ENCODE data around the gene FGFBP2. TPM values are rescaled to one million over a fixed set of nuclear protein-coding genes. Genes with fewer than 3 reads are reported as not detected.

Gene FGFBP2
- total and polyA plus RNA-seq, 5 donors from 2014 or later = 0.39 to 1.1 (median 0.73) TPM; not detected in 1

DNA sequence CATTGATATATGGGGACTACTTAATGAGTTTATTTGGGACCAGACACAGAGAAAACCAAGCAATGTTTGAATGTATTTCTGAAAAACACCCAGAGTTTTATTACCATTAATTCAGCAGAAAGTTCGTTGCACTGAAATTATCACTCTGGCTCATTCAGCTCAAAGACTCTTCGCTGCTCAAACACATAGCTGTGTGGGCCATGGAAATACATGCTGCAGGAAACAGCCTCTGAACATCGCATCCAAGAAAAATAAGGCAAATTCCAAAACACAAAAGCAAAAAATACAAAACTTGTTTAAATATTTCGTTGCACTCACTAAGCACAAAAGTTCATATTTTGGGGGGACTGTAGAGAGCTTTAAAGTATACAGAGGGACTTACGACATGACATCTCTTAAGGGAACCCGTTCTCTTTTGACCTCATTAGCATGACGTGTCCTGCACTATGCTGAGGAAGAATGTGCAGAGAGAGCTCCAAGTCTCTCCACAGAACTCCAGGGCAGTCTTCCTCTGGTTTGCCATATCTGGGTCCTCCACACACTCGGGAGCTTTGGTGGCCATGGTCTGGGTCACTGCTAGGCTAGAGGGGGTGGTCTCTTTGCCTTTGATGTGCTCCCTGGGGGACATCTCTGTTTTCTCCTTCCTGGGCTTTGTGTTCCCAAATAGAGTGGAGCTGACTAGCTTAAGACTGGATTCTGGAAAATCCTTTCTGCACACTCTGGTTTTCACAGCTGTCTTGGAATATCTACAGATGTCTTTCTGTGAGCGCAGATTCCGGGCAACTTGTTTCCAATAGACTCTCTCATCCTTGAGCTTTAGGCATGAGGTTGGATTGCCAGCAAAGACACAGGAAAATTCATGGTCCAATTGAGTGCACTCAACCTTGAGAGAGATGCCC lies 27.2 kb downstream of the FGFBP2 start:
- no peaks in the 10 kb centered on the region for H3K4me1 Mint-ChIP-seq
- H3K36me3 Mint-ChIP-seq = no peaks in the 10 kb centered on the region
- Histone ChIP-seq H3K9me3 (ENCODE audit: control insufficient read depth in 2 of 2, low read length in 2 of 2) (no peaks in the 10 kb centered on the region), H3K4me1 (ENCODE audit: control insufficient read depth, insufficient read depth, low read length, poor library complexity, severe bottlenecking) (no peaks in the 10 kb centered on the region), H3K27ac (ENCODE audit: insufficient read depth, low read length, poor library complexity, severe bottlenecking) (no peak overlapping the region), H3K4me3 (ENCODE audit: low read depth, low read length) (no peak overlapping the region), H3K36me3 (ENCODE audit: control insufficient read depth, insufficient read depth, low read length) (no peaks in the 10 kb centered on the region), H3K27me3 (ENCODE audit: control insufficient read depth, insufficient read depth, low read length) (no peaks in the 10 kb centered on the region)
- H3K27ac Mint-ChIP-seq = peak overlapping the region in 1 of 3 donors; percentile 20
- peaks cover 9% of the 10 kb centered on the region for H3K27me3 Mint-ChIP-seq
- no peaks in the 10 kb centered on the region for H3K9me3 Mint-ChIP-seq
- no peak overlapping the region for H3K4me3 Mint-ChIP-seq
- ATAC-seq (ENCODE audit: low read depth in 2 of 2) (no peak), DNase-seq (no peak)

DNA sequence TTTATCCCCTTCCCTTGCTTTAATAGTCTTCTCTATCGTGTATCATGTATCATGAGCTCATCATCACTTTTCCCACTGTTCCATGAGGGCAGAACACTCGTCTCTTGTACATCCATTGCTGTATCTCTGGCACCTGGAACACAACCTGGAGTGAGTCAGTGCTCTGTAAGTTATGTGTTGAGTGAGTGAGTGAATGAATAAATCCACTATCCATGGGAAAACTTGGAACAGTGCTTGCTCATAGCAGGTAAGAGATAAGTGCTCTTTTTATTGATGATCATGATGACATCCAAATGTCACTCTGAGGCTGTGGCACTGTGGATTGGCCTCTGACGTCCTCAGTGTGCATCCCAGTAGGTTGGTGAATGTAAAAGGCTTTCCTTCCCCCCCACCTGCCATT lies 28.7 kb downstream of the FGFBP2 start:
- Histone ChIP-seq H3K4me1 (ENCODE audit: control insufficient read depth, insufficient read depth, low read length, poor library complexity, severe bottlenecking) (no peaks in the 10 kb centered on the region), H3K9me3 (ENCODE audit: control insufficient read depth in 2 of 2, low read length in 2 of 2) (no peaks in the 10 kb centered on the region), H3K4me3 (ENCODE audit: low read depth, low read length) (no peak overlapping the region), H3K27me3 (ENCODE audit: control insufficient read depth, insufficient read depth, low read length) (no peaks in the 10 kb centered on the region), H3K27ac (ENCODE audit: insufficient read depth, low read length, poor library complexity, severe bottlenecking) (no peak overlapping the region), H3K36me3 (ENCODE audit: control insufficient read depth, insufficient read depth, low read length) (no peaks in the 10 kb centered on the region)
- no peaks in the 10 kb centered on the region for H3K36me3 Mint-ChIP-seq
- DNase-seq (no peak), ATAC-seq (ENCODE audit: low read depth in 2 of 2) (no peak)
- H3K9me3 Mint-ChIP-seq = no peaks in the 10 kb centered on the region
- H3K4me1 Mint-ChIP-seq = no peaks in the 10 kb centered on the region
- peaks cover 9% of the 10 kb centered on the region for H3K27me3 Mint-ChIP-seq
- no peak overlapping the region for H3K4me3 Mint-ChIP-seq
- peak overlapping the region in 1 of 3 donors; percentile 87 for H3K27ac Mint-ChIP-seq

DNA sequence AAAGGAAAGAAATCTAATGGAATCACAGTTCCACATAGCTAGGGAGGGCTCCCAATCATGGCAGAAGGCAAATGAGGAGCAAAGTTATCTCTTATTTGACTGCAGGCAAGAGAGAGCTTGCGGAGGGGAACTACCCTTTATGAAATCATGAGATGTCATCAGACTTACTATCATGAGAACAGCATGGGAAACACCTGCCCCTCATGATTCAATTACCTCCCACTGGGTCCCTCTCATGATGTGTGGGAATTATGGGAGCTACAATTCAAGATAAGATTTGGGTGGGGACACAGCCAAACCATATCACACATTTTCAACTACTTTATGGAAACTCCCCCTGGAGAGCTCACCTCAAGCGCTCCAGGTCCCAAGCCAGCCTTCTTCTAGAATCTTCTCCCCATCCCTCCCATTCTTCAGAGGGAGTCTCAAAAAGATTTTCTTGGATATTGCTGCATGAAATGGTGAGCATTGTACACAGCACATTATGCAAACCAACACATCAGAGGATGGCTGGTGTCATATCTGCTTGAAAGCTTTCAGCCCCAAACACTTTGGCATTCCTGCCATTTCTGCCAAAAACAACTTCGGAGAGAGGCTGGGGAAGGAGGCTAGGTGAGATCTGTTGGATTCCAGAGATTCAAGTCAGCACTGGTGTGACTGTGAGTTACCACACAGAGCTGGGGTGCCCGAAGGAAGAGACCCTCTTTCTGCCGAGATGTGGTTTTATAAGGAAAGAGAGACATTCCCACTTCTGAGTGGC lies 31.3 kb downstream of the FGFBP2 start:
- H3K4me3 Mint-ChIP-seq = no peak overlapping the region
- DNase-seq (no peak), ATAC-seq (ENCODE audit: low read depth in 2 of 2) (no peak)
- no peaks in the 10 kb centered on the region for H3K9me3 Mint-ChIP-seq
- Histone ChIP-seq H3K4me3 (ENCODE audit: low read depth, low read length) (no peak overlapping the region), H3K36me3 (ENCODE audit: control insufficient read depth, insufficient read depth, low read length) (no peaks in the 10 kb centered on the region), H3K27ac (ENCODE audit: insufficient read depth, low read length, poor library complexity, severe bottlenecking) (no peak overlapping the region), H3K9me3 (ENCODE audit: control insufficient read depth in 2 of 2, low read length in 2 of 2) (no peaks in the 10 kb centered on the region), H3K4me1 (ENCODE audit: control insufficient read depth, insufficient read depth, low read length, poor library complexity, severe bottlenecking) (no peaks in the 10 kb centered on the region), H3K27me3 (ENCODE audit: control insufficient read depth, insufficient read depth, low read length) (no peaks in the 10 kb centered on the region)
- peaks cover 13% of the 10 kb centered on the region for H3K27me3 Mint-ChIP-seq
- no peaks in the 10 kb centered on the region for H3K36me3 Mint-ChIP-seq
- H3K27ac Mint-ChIP-seq = no peak overlapping the region
- H3K4me1 Mint-ChIP-seq = no peaks in the 10 kb centered on the region

DNA sequence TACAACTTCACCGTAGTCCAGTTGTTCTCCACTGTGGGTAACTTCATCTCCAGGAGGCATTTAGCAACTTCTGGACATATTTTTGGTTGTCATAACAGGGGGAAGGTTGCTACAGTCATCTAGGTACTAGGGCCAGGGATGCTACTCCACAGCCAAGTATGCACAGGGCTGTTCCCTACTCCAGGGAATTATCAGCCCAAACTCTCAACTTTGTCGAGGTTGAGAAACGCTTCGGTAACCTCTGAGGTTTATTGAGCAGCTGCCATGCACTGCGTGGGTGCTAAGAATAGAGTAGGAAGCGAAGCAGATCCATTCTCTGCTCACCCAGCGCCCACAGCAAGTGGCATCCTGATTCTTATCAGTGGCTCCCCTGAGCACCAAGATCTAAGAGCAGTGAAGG lies 32.7 kb downstream of the FGFBP2 start:
- H3K36me3 ChIP-seq (ENCODE audit: control insufficient read depth, insufficient read depth, low read length) = no peaks in the 10 kb centered on the region
- Mint-ChIP-seq H3K9me3 (no peaks in the 10 kb centered on the region), H3K36me3 (no peaks in the 10 kb centered on the region), H3K4me1 (no peaks in the 10 kb centered on the region), H3K4me3 (no peak overlapping the region), H3K27me3 (peaks cover 13% of the 10 kb centered on the region), H3K27ac (no peak overlapping the region)
- H3K4me1 ChIP-seq (ENCODE audit: control insufficient read depth, insufficient read depth, low read length, poor library complexity, severe bottlenecking) = no peaks in the 10 kb centered on the region
- DNase-seq (no peak), ATAC-seq (ENCODE audit: low read depth in 2 of 2) (no peak)
- H3K27me3 ChIP-seq (ENCODE audit: control insufficient read depth, insufficient read depth, low read length) = no peaks in the 10 kb centered on the region
- H3K4me3 ChIP-seq (ENCODE audit: low read depth, low read length) = no peak overlapping the region
- H3K27ac ChIP-seq (ENCODE audit: insufficient read depth, low read length, poor library complexity, severe bottlenecking) = no peak overlapping the region
- no peaks in the 10 kb centered on the region for H3K9me3 ChIP-seq (ENCODE audit: control insufficient read depth in 2 of 2, low read length in 2 of 2)

DNA sequence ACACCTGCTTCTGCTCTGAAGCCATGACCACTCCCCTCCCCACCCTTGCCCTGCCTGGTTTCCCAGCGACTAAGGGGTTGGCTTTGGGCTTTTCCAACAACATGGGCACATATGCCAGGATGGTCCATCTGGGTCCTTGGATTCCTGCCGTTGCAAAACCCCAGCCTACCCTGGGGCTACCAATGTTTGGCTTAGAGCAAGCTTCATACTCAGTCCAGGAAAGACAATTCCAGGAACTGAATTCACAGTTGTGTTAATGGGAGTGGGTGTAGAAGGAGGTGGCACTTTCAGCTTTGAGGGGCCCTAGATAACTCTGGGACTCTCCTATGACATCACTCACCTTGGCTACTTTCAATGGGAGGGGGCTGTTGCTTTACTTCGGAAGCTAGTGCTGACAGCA lies 33.4 kb downstream of the FGFBP2 start:
- H3K9me3 Mint-ChIP-seq = no peaks in the 10 kb centered on the region
- no peak overlapping the region for H3K27ac Mint-ChIP-seq
- no peaks in the 10 kb centered on the region for H3K4me1 Mint-ChIP-seq
- DNase-seq (no peak), ATAC-seq (ENCODE audit: low read depth in 2 of 2) (no peak)
- H3K4me1 ChIP-seq (ENCODE audit: control insufficient read depth, insufficient read depth, low read length, poor library complexity, severe bottlenecking) = no peaks in the 10 kb centered on the region
- no peak overlapping the region for H3K4me3 Mint-ChIP-seq
- peaks cover 13% of the 10 kb centered on the region for H3K27me3 Mint-ChIP-seq
- H3K27ac ChIP-seq (ENCODE audit: insufficient read depth, low read length, poor library complexity, severe bottlenecking) = no peak overlapping the region
- no peaks in the 10 kb centered on the region for H3K9me3 ChIP-seq (ENCODE audit: control insufficient read depth in 2 of 2, low read length in 2 of 2)
- H3K4me3 ChIP-seq (ENCODE audit: low read depth, low read length) = no peak overlapping the region
- H3K27me3 ChIP-seq (ENCODE audit: control insufficient read depth, insufficient read depth, low read length) = no peaks in the 10 kb centered on the region
- H3K36me3 Mint-ChIP-seq = no peaks in the 10 kb centered on the region
- H3K36me3 ChIP-seq (ENCODE audit: control insufficient read depth, insufficient read depth, low read length) = no peaks in the 10 kb centered on the region

DNA sequence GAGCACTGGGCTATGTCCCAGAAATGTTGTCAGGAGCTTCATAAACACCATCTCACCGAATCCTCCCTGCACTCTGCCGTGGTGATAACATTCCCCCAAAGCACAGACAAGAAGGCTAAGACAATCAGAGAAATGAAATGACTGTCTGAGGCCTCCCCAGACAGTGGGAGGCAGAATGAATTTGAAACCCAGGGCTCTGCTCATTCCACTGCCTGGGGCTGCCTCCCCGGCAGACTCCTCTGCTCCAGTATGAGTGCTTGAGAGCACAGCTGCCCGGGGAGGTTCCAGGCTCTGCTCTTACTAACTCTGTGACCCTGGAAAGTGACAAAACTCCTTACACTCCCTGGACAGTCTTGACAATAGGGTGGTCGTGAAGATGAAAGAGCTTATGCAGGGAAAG lies 34.1 kb downstream of the FGFBP2 start:
- no peak for ATAC-seq (ENCODE audit: low read depth in 2 of 2)
- DNase-seq = no peak
- Histone ChIP-seq H3K9me3 (ENCODE audit: control insufficient read depth in 2 of 2, low read length in 2 of 2) (no peaks in the 10 kb centered on the region), H3K36me3 (ENCODE audit: control insufficient read depth, insufficient read depth, low read length) (no peaks in the 10 kb centered on the region), H3K27ac (ENCODE audit: insufficient read depth, low read length, poor library complexity, severe bottlenecking) (no peak overlapping the region), H3K4me1 (ENCODE audit: control insufficient read depth, insufficient read depth, low read length, poor library complexity, severe bottlenecking) (no peaks in the 10 kb centered on the region), H3K27me3 (ENCODE audit: control insufficient read depth, insufficient read depth, low read length) (no peaks in the 10 kb centered on the region), H3K4me3 (ENCODE audit: low read depth, low read length) (no peak overlapping the region)
- H3K9me3 Mint-ChIP-seq = no peaks in the 10 kb centered on the region
- no peak overlapping the region for H3K27ac Mint-ChIP-seq
- no peak overlapping the region for H3K4me3 Mint-ChIP-seq
- no peaks in the 10 kb centered on the region for H3K36me3 Mint-ChIP-seq
- H3K4me1 Mint-ChIP-seq = no peaks in the 10 kb centered on the region
- H3K27me3 Mint-ChIP-seq = peaks cover 13% of the 10 kb centered on the region

DNA sequence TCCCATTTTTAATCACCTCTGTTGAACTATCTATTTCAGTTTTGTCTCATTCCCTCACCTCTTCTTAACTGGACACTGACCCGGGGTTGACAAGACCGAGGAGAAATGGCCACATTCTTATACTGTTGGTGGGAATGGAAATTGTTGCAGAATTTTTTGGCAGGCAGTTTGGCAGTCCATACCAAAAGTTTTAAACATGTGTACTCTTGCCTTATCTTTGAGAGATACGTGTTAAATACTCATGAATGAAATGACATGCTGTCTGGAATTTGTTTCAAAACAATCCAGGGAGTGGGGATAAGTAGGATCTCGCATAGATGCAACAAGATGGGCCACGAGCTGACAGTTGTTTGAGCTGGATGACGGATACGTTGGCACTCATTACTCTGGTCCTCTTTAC lies 36.5 kb downstream of the FGFBP2 start:
- ATAC-seq (ENCODE audit: low read depth in 2 of 2) = no peak
- no peaks in the 10 kb centered on the region for H3K36me3 Mint-ChIP-seq
- Histone ChIP-seq H3K4me3 (ENCODE audit: low read depth, low read length) (no peak overlapping the region), H3K36me3 (ENCODE audit: control insufficient read depth, insufficient read depth, low read length) (no peaks in the 10 kb centered on the region), H3K9me3 (ENCODE audit: control insufficient read depth in 2 of 2, low read length in 2 of 2) (no peaks in the 10 kb centered on the region), H3K27ac (ENCODE audit: insufficient read depth, low read length, poor library complexity, severe bottlenecking) (no peak overlapping the region), H3K4me1 (ENCODE audit: control insufficient read depth, insufficient read depth, low read length, poor library complexity, severe bottlenecking) (no peaks in the 10 kb centered on the region), H3K27me3 (ENCODE audit: control insufficient read depth, insufficient read depth, low read length) (no peaks in the 10 kb centered on the region)
- DNase-seq = no peak
- H3K27ac Mint-ChIP-seq = no peak overlapping the region
- peaks cover 0 to 2% (median 0%) of the 10 kb centered on the region in 4 donors for H3K4me1 Mint-ChIP-seq
- no peaks in the 10 kb centered on the region for H3K9me3 Mint-ChIP-seq
- H3K4me3 Mint-ChIP-seq = no peak overlapping the region
- H3K27me3 Mint-ChIP-seq = peaks cover 10% of the 10 kb centered on the region

All from CD4-positive, CD25-positive, alpha-beta regulatory T cell (primary cell).